GM10266 (cell line): ENCODE measurements around the gene RIMBP2.

Experiments used
- DNase-seq: peaks from one replicate; pipeline ENCODE4 v3.0.0; 2012; ENCODE audit errors: extremely low spot score
- TF ChIP-seq, protein P1 (sequence below): IDR thresholded peaks from 2 replicates; pipeline ENCODE4 v1.5.1; 2012; ENCODE audit warnings: mild to moderate bottlenecking, low read depth; ENCODE audit not compliant: control insufficient read depth, insufficient read depth; ENCODE audit errors: missing control alignments

RIMBP2 gene

DNA sequence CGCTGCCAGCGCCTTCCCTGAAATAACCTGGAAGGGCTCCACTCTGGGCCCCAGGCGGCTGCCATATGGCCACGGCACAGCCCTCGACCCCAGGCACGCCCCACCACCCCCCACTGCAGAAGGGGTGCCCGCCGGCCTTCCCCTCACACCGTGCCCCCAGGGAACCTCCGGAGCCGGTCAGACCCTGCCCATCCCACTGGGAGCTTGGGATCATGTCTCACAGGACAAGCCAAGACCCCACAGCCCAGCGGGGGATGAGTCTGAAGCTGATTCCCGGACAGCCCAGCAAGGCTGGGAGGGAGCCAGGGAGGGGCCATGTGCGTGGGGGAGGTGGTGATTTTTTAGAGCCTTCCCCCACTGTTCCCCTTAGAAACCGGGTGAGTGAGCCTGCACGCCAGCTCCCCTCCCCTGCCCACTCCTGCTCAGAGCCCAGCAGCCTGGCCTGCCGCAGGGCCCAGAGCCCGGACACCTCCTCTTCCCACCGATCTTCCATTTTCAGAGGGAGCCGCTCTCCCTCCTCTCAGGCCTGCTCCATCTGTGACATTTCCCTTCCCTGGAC lies 1.4 kb downstream of the RIMBP2 start:
- DNase-seq = no peak
- TF ChIP-seq, protein P1, sequence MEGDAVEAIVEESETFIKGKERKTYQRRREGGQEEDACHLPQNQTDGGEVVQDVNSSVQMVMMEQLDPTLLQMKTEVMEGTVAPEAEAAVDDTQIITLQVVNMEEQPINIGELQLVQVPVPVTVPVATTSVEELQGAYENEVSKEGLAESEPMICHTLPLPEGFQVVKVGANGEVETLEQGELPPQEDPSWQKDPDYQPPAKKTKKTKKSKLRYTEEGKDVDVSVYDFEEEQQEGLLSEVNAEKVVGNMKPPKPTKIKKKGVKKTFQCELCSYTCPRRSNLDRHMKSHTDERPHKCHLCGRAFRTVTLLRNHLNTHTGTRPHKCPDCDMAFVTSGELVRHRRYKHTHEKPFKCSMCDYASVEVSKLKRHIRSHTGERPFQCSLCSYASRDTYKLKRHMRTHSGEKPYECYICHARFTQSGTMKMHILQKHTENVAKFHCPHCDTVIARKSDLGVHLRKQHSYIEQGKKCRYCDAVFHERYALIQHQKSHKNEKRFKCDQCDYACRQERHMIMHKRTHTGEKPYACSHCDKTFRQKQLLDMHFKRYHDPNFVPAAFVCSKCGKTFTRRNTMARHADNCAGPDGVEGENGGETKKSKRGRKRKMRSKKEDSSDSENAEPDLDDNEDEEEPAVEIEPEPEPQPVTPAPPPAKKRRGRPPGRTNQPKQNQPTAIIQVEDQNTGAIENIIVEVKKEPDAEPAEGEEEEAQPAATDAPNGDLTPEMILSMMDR = no peak

DNA sequence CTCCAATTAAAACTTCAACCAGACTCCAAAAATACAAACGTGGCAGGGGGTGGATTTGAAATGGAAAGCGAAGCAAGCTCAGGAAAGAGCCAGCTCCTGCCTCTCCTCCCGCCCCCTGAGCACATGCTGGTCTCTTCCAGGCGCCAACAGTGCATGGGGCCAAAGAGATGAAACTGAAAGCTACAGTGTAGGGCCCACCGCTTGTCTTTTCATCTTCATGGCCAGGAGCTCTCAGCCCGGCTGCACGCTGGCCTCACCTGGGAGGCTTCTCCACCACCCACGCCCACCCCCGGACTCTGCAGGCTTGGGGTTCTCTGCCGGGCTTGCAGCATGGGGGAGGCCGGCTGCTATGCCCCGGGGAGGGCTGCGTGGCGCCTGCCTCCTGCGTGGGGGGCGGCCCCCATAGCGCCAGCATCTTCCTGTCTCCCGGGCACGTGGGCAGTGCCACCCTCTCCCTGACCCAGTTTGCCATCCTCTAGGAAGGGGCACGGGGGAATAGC lies 2.0 kb downstream of the RIMBP2 start:
- no peak for DNase-seq
- TF ChIP-seq, protein P1 = no peak

DNA sequence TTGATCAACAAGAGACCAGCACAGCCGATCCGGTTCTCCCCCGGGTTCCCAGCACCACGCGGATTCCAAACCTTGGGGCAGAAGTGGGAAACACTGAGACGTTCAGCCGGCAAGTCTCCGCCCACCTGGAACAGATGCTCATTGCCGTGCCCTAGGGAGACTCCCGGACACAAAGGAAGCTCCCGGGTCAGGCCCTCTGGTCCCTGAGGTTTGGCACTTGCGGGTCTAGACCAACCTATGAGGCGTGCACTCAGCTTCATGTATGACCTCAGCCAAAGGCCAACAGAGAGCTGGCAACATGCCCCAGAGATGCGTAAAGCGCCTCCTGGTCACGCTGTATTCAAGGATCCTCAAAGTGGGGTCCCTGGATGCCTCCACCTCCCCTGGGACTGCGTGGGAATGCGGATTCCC lies 2.5 kb downstream of the RIMBP2 start:
- DNase-seq = no peak
- TF ChIP-seq, protein P1 = no peak

DNA sequence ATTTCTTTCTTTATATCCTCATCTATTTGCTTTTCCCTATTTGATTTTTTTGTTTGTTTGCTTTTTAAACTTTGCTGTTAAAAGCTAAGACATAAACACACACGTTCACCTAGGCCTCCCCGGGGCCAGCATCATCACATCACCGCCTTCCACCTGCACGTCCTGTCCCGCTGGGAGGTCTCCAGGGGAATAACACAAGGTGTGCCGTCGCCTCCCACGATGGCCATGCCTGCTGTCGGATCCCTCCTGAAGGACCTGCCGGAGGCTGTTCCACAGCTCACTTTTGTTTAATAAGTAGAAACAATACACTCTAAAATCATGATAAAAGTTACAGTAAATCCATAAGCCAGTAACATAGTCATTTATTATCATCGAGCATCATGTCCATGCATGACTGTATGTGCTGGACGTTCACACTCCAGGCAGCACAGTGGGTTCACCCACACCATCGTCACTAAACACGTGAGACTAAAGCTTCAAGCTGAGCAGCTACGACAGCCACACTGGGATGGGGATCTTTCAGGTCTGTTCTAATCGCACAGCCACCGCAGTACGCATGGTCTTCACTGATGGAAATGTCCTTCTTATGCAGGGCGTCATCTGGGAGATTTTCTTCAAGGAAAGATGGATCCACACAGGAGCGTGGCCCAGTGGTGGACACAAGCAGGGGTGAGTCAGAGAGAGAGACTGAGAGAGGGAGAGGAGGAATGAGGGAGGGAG lies 3.6 kb downstream of the RIMBP2 start:
- peak; percentile 4 for DNase-seq
- TF ChIP-seq, protein P1 = no peak

DNA sequence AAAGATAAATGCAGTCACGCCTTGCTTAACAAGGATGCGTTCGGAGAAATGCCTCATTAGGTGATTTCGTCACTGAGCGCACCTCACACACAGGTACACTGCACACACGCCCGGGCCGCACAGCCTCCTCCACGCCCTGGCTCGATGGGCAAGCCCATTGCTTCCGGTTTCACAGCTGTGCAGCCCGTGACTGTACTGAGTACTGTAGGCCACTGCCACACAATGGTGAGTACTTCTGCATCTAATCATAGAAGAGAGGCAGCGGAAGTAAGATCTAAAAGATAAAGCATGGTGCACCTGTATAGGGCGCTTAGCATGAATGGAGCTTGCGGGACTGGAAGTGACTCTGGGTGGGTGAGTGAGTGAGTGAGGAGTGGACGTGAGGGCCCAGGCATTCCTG lies 4.3 kb downstream of the RIMBP2 start:
- TF ChIP-seq, protein P1 = no peak
- DNase-seq = no peak

DNA sequence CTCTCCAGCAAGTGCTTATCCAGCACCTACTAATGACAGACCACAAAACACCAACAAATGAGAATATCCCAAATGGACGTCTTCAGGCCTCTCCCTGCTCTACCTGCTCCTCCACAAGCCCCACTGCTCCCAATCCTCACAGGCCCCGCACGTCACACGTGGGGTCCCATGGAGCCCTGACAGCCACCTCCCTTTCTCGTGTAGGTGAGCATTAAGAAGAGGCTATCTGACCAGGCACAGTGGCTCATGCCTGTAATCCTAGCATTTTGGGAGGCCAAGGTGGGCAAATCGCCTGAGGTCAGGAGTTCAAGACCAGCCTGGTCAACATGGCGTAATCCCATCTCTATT lies 5.4 kb downstream of the RIMBP2 start:
- TF ChIP-seq, protein P1 = no peak

DNA sequence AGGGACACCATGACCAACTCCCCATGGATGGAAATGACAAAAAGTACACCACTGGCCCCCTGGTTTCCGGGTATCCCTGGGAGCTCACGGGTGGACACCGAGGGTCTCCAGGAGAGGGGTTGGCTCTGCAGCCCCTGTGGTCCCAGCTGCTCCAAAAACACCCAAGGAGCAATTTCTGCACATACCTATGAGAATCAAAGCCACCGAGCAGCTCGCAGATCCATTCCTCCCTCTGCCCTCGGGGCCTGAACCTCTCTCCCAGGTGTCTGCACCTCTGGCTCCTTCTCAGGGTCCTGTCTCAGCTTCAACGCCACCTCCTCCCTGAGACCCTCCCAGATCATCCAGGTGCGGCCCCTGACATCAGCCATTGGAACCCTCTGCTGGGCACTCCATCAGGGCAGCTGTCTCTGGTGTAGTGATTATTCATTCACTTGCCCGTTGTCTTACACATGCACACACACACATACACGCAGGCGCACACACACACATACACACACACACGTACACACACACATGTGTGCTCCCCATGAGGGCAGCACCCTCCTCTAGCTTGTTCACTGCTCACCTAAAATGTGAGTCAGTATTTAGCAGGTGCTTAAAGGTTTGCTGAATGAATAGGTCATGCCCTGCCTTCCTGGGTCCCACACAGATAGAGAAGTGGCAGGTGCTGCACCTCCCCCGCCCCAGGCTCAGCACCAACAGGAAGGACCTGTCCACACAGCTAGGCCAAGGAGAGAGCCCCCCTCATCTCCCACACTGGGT lies 5.9 kb downstream of the RIMBP2 start:
- no peak for DNase-seq
- TF ChIP-seq, protein P1 = no peak

More for the DNA sequence above, 5.4 kb downstream of the RIMBP2 start:
- no peak for DNase-seq
